ENCODE results near the gene SLC1A7. TPM values are rescaled to one million over a fixed set of nuclear protein-coding genes. Genes with fewer than 3 reads are reported as not detected.
A peak's percentile ranks its signal among the peaks of the same experiment; 100 is the strongest.

SLC1A7 gene
- total RNA-seq, 1 experiment from 2014 or later, result not detected

- TF ChIP-seq, protein P1, sequence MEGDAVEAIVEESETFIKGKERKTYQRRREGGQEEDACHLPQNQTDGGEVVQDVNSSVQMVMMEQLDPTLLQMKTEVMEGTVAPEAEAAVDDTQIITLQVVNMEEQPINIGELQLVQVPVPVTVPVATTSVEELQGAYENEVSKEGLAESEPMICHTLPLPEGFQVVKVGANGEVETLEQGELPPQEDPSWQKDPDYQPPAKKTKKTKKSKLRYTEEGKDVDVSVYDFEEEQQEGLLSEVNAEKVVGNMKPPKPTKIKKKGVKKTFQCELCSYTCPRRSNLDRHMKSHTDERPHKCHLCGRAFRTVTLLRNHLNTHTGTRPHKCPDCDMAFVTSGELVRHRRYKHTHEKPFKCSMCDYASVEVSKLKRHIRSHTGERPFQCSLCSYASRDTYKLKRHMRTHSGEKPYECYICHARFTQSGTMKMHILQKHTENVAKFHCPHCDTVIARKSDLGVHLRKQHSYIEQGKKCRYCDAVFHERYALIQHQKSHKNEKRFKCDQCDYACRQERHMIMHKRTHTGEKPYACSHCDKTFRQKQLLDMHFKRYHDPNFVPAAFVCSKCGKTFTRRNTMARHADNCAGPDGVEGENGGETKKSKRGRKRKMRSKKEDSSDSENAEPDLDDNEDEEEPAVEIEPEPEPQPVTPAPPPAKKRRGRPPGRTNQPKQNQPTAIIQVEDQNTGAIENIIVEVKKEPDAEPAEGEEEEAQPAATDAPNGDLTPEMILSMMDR (IDR thresholded peaks at IDR 0.05 in 2 of 3, conservative IDR thresholded peaks at IDR 0.05 in 1 of 3; ENCODE audit: borderline replicate concordance in 1 of 3, insufficient read depth in 1 of 3, low read depth in 2 of 3, low read length in 2 of 3), result no peak
- TF ChIP-seq RAD21 (IDR thresholded peaks at IDR 0.05; ENCODE audit: low read depth), result no peak
Measured at GRCh38 chr1:53126495-53126894, 15.9 kb downstream of the SLC1A7 start (continued).

DNA sequence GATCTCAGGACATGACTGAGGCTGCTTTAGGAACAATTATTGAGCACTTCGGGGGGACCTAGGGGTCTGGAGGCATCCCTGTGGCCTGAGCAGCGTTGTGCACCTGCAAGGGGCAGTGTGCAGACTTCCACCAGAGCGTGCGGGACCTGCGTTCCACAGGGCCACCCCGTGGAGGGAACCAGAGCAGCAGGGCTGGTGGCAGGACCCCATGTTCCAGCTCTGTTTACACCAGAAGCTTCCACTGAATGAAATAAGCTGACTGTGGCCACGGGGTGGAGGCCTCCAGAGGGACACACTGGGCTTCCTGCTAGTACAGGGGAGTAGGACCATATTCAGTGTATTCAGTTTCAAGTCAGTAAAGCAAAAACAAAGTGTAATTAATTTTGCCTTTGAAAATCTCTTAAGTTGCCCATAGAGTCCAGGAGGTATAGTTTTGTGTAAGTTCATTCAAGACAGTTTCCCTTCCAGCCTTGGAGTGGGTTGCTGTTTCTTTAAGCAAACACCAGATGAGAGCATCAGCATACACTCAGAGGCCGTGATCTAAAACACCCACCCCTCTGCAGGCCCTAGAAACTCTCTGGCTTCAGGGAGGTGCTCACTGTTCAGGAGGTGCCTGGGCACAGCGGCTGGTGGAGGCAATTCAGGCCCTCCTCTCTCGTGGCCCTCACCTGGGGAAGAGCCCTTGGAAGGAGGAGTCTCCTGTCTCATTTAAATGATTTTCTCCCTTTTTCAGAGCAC is 16.6 kb downstream of the SLC1A7 start:
- ATAC-seq (peak; percentile 44; the same call in 1 of the 2 replicates), DNase-seq (ENCODE audit: low read depth, low spot score) (no peak)
- H3K9ac ChIP-seq (ENCODE audit: low read length), result no peak overlapping the region
- no peaks in the 10 kb centered on the region for H4K20me1 ChIP-seq (ENCODE audit: insufficient read depth)
- CTCF ChIA-PET, result no interaction called here
- BruUV-seq (replicated peaks), result no TSS peak
- TF ChIP-seq TCF7L2 (IDR thresholded peaks at IDR 0.05; ENCODE audit: borderline replicate concordance, extremely low read depth, insufficient read depth, insufficient read length) (no peak), ZFX (IDR thresholded peaks at IDR 0.05) (no peak), ELF1 (IDR thresholded peaks at IDR 0.05; ENCODE audit: borderline replicate concordance, low read depth) (no peak), POLR2AphosphoS5 (IDR thresholded peaks at IDR 0.05; ENCODE audit: low read depth, low read length) (no peak), SP1 (IDR thresholded peaks at IDR 0.05; ENCODE audit: low read depth) (no peak), YY1 (IDR thresholded peaks at IDR 0.05; ENCODE audit: extremely low read depth, insufficient replicate concordance, low read depth, low read length) (no peak), EZH2phosphoT487 (IDR thresholded peaks at IDR 0.05; ENCODE audit: borderline replicate concordance) (no peak), EZH2 (IDR thresholded peaks at IDR 0.05) (no peak)
- H3K4me1 ChIP-seq (ENCODE audit: control insufficient read depth in 1 of 2, insufficient read depth in 2 of 2, low read length in 2 of 2), result no peaks in the 10 kb centered on the region
- no peak overlapping the region for H3K27ac ChIP-seq (ENCODE audit: low read depth, low read length)
- intact Hi-C loops (cut with micrococcal nuclease), result no loop called here
- H2AFZ ChIP-seq (ENCODE audit: low read depth, low read length, poor library complexity, severe bottlenecking), result no peak overlapping the region
- H3K79me2 ChIP-seq (ENCODE audit: insufficient read depth, low read length), result no peaks in the 10 kb centered on the region
- no peaks in the 10 kb centered on the region for H3K36me3 ChIP-seq (ENCODE audit: control insufficient read depth in 1 of 2, insufficient read depth in 2 of 2, low read length in 2 of 2)
- no peaks in the 10 kb centered on the region for H3K27me3 ChIP-seq (ENCODE audit: insufficient read depth, low read length)
- no peaks in the 10 kb centered on the region for H3K9me3 ChIP-seq (ENCODE audit: control insufficient read depth in 1 of 2, insufficient read depth in 1 of 2, low read depth in 1 of 2, low read length in 2 of 2)
- POLR2A ChIA-PET, result no interaction called here
- RAD21 ChIA-PET (ENCODE audit: low non-redundant PET in 1 of 2, low total read pairs in 2 of 2, uncharacterized antibody in 2 of 2, unreplicated experiment in 2 of 2), result no interaction called here
- no peak overlapping the region for H3K4me2 ChIP-seq (ENCODE audit: low read length)
- H3K9me2 ChIP-seq (ENCODE audit: insufficient read depth), result no peaks in the 10 kb centered on the region
- no peak overlapping the region for H3K4me3 ChIP-seq (replicated peaks in 1 of 2; ENCODE audit: low read depth in 1 of 2, low read length in 2 of 2)

All from HCT116 (cell line).